NB4 (cell line): ENCODE data around the gene CDH4.

Experiments used
- DNase-seq: peaks from one replicate; pipeline ENCODE4 v3.0.0; 2010; ENCODE audit warnings: low read depth
- H3K4me3 ChIP-seq: one replicate; pipeline ENCODE4 v1.5.1; 2011; ENCODE audit warnings: mild to moderate bottlenecking, low read depth, low read length, moderate library complexity
- MYC ChIP-seq: IDR thresholded peaks from 2 replicates; pipeline ENCODE4 v1.6.1; 2011; ENCODE audit warnings: low read depth, low read length
- POLR2A ChIP-seq: IDR thresholded peaks from 2 replicates; pipeline ENCODE4 v1.6.1; 2011; ENCODE audit warnings: mild to moderate bottlenecking; ENCODE audit not compliant: insufficient read length; ENCODE audit errors: extremely low read depth
- TF ChIP-seq, protein P1 (sequence below): IDR thresholded peaks from one replicate; pipeline ENCODE4 v1.5.1; 2012; ENCODE audit warnings: low read depth, low read length
- TF ChIP-seq, protein P2 (sequence below): IDR thresholded peaks from 2 replicates; pipeline ENCODE4 v1.6.1; 2011; ENCODE audit warnings: low read depth, low read length

The CDH4 gene

DNA sequence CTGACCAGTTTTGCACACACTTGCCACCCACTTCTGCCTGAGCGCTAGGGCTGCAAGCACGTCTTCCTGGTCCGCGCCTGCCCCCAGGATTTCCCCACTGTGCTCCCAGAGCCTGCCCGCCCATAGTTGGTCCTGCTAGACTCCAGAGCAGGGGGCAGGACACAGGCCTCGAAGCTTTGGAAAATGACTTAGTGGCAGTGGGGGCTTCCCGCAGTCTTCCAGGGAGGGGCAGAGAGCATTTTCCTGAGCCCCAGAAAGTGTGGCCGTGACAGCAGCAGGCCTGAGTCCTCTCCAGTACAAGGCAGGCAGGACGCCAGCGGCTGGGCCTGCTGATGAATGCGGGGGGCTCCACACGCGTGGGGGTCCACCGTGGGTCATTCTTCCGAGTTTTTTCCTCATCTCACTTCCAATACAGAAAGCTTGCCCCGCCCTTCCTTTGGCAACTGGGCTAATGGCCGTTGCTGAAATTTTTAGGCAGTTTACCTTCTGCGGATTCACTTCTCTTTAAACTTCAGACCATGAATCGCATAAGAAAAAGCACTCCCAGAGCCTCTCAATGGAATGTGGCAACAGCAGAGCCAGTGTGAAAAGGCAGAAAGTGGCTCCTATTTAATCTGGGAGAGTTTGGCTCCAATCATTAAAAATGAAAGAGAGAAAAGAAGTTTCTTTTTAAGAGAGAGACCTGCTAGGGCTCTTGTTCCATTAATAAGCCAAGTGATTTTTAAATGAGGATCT lies 383.8 kb downstream of the CDH4 start:
- no peak for TF ChIP-seq POLR2A
- no peak for TF ChIP-seq MYC
- TF ChIP-seq, protein P1, sequence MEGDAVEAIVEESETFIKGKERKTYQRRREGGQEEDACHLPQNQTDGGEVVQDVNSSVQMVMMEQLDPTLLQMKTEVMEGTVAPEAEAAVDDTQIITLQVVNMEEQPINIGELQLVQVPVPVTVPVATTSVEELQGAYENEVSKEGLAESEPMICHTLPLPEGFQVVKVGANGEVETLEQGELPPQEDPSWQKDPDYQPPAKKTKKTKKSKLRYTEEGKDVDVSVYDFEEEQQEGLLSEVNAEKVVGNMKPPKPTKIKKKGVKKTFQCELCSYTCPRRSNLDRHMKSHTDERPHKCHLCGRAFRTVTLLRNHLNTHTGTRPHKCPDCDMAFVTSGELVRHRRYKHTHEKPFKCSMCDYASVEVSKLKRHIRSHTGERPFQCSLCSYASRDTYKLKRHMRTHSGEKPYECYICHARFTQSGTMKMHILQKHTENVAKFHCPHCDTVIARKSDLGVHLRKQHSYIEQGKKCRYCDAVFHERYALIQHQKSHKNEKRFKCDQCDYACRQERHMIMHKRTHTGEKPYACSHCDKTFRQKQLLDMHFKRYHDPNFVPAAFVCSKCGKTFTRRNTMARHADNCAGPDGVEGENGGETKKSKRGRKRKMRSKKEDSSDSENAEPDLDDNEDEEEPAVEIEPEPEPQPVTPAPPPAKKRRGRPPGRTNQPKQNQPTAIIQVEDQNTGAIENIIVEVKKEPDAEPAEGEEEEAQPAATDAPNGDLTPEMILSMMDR: no peak
- TF ChIP-seq, protein P2, sequence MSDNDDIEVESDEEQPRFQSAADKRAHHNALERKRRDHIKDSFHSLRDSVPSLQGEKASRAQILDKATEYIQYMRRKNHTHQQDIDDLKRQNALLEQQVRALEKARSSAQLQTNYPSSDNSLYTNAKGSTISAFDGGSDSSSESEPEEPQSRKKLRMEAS: no peak
- DNase-seq: no peak
- no peak overlapping the region for H3K4me3 ChIP-seq

- no peak for DNase-seq
- TF ChIP-seq, protein P2: no peak
- TF ChIP-seq, protein P1: no peak
- TF ChIP-seq MYC: no peak
- TF ChIP-seq POLR2A: no peak
- H3K4me3 ChIP-seq: no peak overlapping the region
Measured at GRCh38 chr20:61636531-61637116, 384.6 kb downstream of the CDH4 start.

GRCh38 chr20:61638802-61639585 lies 386.9 kb downstream of the CDH4 start:
- no peak for DNase-seq
- no peak overlapping the region for H3K4me3 ChIP-seq

DNA sequence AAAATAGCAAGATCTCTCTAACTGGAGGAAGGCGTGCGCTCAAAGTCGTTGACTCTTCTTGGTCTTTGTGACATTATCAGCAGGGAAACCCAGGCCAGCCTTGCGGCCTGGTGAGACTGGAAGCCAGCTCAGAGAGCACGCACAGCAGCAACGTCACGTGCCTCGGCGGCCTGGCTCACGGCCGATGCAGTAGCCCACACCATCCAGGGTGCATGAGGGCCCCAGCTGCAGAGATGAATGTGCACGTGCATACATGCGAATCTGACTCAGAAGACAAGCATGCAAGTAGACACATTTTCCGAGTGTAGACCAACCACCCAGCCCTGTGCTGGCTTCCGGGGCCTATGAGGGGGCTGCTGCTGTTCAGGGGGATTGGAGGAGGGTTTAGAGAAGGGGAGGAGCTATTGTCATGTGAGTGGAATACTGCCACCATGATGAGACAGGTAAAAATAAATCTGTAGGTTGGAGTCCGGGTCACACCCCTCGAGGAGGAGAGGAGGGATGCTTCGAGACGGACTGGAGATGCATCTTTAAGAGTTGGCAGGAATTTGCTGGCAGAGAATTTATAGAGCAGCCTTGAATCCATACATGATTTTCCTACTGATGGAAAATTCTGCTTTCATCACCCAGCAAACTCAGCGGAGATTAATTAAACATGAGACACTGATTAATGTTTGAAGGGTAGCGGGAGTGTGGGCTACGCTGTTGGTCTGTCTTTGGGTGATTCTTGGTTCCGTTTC lies 388.2 kb downstream of the CDH4 start:
- no peak overlapping the region for H3K4me3 ChIP-seq
- TF ChIP-seq, protein P1: no peak
- no peak for TF ChIP-seq POLR2A
- TF ChIP-seq, protein P2: no peak
- no peak for TF ChIP-seq MYC
- DNase-seq: no peak

More at GRCh38 chr20:61638802-61639585, 386.9 kb downstream of the CDH4 start:
- no peak for TF ChIP-seq MYC
- no peak for TF ChIP-seq POLR2A
- TF ChIP-seq, protein P1: no peak
- TF ChIP-seq, protein P2: no peak

DNA sequence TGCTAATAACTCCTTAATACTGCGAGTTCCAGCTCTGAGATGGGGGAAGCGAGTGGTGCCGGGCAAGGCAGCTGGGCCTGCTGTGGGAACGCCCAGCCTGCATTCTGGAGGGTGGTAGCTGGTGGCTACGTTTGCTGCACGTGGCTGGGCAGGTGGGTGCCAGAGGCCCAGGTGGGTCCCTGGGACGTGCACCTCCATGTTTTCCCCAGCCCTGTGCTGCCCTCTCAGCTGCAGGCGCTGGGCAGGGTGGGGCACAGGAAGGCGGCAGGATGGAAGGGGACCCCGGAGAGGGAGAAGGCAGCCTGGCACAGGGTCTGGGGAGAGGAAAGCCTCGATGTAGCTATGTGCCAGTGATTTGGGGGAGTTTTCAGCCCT lies 388.8 kb downstream of the CDH4 start:
- H3K4me3 ChIP-seq: no peak overlapping the region
- TF ChIP-seq, protein P2: no peak
- no peak for TF ChIP-seq POLR2A
- no peak for DNase-seq
